ENCODE results near the gene SP110.
"Not testable (repeated sequence)": the region's sequence is repeated elsewhere in the genome, so short reads cannot be mapped to it uniquely, and the experiment has no call there.

Gene SP110

DNA sequence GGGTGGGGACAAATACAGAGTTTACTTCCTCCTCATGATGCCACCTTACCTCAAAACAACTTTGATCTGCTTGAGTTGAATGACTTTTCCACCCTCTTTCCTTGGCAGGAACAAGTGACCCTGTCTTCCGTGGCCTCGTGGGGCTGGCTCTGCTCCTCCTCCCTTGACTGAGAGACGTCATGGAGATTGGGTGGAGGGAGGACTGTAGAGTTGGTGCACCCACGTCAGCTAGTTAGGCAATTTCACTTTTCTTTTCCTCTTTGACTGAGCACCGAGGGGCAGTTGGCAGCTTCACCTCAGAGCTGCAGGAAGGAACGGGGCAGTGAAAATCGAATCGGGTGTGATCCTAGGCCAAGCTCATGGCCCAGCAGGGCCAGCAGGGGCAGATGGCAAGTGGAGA is 5.7 kb upstream of the SP110 start, which contains the start of gene SP140:
Gene SP140, plus strand, starts transcription at position 251 of the 400 bp plus-strand sequence. Its CDS starts 109 bp downstream, at position 360.
- peak; percentile 32 to 64 for DNase-seq (ENCODE audit: low read depth in 1 of 2, low spot score in 1 of 2)

DNA sequence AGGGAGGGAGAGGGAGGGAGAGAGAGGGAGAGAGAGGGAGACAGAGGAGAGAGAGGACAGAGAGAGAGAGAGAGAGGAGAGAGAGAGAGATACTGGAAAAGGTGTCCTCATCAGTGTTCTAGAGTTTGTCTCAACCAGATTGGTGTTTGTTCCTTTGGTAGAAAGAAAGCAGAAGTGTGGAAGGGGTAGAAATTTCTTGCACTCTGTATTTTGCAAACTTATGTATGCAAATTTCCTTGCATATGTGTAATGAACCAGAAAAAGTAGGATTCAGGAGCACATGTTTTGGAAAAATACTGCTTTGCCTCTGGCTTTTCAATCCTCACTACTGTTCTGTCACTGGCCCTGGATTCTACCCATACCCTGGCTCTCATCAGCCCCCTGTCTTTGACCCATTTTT is 4.7 kb upstream of the SP110 start:
- DNase-seq (ENCODE audit: low read depth in 1 of 2, low spot score in 1 of 2): no peak

DNA sequence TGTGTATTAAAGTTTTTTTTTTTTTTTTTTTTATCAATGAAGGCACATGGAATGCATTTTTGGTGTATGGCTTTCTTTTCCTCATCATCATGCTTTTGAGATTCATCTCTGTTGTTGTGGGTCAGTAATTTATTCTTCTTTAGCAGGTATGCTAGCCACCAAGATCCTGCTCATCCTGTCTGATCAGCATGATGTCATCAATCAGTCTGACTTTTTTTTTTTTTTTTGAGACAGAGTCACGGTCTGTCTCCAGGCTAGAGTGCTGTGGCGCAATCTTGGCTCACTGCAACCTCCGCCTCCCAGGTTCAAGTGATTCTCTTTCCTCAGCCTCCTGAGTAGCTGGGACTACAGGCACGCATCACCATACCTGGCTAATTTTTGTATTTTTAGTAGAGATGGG is 3.0 kb upstream of the SP110 start:
- DNase-seq (ENCODE audit: low read depth in 1 of 2, low spot score in 1 of 2): not testable (repeated sequence)

DNA sequence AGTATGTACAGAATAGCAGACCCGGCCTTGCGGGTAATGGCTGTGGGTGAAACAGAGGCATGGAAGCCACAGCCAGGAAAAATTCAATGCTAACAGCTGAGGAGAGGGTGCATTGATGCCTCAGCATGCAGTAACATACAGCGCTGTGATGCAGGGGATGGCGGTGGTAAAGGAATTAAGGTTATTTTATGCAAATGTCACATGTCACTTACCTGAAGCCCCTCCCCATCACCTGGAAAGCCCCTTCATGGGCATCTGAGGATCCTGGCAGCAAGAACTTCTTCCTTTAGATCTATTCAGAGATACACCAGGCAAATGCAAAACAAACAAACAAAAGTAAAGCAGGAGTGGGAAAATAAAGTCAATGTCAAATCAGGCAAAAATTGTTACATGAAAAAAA is 1.7 kb upstream of the SP110 start:
- DNase-seq (ENCODE audit: low read depth in 1 of 2, low spot score in 1 of 2): no peak

- no peak for DNase-seq (ENCODE audit: low read depth in 1 of 2, low spot score in 1 of 2)
Measured at GRCh38 chr2:230220347-230220969, 674 bp upstream of the SP110 start.

DNA sequence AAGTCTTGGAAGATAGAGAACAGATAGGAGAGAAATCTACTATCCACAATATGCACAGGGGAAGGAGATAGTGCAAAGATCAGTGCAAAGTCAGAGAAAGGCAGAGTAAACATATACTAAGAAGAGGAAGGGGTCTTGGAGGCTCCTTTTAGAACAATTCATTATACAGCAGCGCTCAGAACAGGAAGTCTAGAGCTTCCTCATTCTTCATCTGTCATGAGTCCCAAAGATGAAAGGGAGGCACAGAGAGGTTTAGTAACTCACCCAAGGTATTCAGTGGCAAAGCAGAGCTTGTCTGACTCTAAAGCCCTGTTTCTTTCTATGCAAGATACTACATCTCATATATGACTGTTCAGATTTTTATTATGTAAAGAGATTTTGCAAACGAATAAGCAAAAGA is 1.4 kb downstream of the SP110 start:
- no peak for DNase-seq (ENCODE audit: low read depth in 1 of 2, low spot score in 1 of 2)

- no peak for DNase-seq (ENCODE audit: low read depth in 1 of 2, low spot score in 1 of 2)
Measured at GRCh38 chr2:230217424-230217823, 2.4 kb downstream of the SP110 start.

DNA sequence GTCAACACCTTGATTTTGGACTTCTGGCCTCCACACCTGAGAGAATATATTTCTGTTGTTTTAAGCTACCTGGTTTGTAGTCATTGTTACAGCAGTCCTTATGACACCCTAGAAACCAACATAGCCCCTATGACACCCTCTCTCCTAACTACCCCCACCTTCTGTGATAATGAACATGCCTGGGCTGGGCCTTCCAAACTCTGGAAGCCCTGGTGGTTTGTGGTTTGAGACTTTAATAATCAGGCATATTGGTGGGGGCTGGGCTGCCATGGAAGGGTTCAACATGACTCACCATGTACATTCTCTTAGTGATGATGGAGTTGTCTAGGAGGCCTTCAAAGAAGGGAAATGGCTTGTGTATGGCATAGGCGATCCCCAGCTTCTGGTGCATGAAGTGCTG is 3.3 kb downstream of the SP110 start:
- no peak for DNase-seq (ENCODE audit: low read depth in 1 of 2, low spot score in 1 of 2)

- no peak for DNase-seq (ENCODE audit: low read depth in 1 of 2, low spot score in 1 of 2)
Measured at GRCh38 chr2:230209422-230210051, 10.2 kb downstream of the SP110 start.

DNA sequence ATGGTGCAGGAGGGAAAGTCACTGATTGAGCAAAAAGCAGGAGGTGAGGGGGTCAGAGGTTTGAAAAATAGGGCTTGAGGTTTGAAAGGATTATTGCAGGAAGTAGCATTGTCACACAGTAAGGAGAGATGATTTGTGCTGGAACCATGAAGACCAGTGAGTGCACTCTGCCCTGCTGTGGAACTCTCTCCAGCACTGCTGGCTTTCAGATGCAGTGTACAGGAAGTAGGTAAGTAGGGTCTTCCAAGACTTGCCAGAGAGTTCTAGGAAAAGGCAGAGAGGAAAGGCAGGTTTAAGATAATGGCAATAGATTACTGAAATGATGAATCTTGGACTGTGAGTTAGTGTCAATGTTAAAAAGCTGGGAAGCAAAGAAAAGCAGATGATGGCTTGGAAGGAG is 11.2 kb downstream of the SP110 start:
- no peak for DNase-seq (ENCODE audit: low read depth in 1 of 2, low spot score in 1 of 2)

DNA sequence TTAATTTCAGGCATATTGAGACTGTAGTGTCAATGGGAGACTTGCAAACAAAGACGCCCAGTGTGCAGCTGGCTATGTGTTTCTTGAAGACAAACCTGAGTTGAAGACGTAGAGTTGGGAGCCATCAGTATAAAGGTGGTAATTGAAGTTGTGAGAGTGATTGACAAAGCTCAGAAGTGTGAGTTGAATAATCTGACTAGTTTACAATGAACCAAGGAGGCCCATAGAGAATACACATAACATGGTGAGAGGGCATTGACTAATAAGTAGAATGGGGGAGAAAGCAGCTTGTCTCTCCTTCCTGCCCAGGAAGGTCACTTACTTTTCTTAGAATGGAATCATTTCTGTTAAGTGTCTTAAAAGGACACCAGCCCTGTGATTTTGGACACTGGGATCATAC is 14.1 kb downstream of the SP110 start:
- no peak for DNase-seq (ENCODE audit: low read depth in 1 of 2, low spot score in 1 of 2)

DNA sequence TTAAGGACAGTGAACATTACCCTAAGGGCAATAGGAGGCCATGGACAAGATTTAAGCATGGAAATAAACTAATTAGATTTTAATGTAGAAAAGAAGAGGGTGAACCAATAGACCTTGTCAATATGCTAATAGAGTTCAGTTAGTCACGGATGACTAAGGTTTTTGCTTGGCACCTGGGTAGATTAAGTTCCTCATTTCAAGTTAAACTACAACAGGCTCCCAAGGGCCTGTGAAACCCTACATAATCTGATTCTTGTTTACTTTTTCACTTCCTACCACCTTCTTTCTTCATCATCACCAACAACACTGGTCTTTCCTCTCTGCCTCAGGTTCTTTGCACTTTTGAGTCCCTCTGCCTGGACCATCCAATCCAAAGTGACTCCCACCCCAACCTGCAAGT is 14.8 kb downstream of the SP110 start:
- DNase-seq (ENCODE audit: low read depth in 1 of 2, low spot score in 1 of 2): no peak

DNA sequence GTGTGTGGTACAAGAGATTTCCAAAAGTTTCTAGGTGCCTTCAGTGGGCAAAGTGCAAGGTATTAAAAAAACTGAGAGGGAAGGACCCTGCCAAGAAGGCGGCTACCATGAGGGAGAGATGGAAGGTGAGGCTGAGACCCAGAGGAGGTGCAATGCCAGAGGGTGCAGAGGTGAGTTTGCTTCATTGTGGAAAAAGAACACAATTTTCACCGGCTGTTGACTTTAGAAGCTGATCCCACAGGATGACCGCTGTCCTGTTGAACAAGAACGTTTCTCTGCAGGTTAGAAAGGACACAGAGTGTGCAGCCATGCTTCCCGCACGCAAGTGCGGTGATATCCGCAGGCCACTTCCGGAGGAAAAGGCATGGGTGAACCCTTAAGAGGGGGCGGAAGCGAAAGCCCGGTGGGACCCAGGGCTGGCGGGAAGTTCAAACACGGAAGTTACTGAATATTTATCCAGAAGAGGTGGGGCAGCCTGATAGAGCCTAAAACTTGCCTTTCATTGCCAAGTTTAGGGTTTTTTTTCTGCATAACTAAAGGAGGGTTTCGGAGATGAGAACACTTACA is 16.6 kb downstream of the SP110 start:
- no peak for DNase-seq (ENCODE audit: low read depth in 1 of 2, low spot score in 1 of 2)

DNA sequence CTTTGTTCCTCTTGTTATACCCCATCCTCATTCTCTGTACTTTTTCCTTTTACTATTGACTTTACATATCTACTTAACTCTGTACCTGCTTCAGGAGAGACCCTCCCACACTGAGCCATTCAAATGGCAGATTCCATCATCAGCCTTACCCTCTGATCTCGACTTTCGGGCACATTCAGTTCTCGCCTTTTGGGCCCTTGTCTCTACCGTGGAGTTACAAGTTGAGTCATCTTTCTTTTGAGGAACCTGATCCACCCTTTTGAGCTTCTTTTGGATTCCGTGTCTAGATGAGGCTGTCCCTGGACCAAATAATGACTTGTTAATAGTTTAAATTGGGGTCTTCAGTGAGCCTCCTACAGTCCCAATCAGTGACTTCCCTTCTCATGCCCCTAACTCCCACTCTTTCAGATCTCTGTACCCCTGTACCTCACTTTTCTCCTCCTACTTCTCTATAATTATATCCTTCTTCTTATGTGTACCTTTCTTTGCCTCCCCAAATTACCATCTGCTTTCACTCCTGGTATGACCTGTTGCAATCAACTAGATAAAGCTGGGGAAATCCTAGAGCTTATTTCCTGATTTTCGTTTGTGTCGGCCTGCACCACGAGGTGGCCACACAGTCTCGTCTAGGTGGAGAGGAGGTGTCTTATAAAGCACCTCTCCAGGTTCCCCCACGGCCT is 17.2 kb downstream of the SP110 start:
- DNase-seq (ENCODE audit: low read depth in 1 of 2, low spot score in 1 of 2): no peak

GRCh38 chr2:230184727-230185578 is 34.8 kb downstream of the SP110 start:
- no peak for DNase-seq (ENCODE audit: low read depth in 1 of 2, low spot score in 1 of 2)

GRCh38 chr2:230181195-230181594 is 38.6 kb downstream of the SP110 start:
- DNase-seq (ENCODE audit: low read depth in 1 of 2, low spot score in 1 of 2): no peak

GRCh38 chr2:230179907-230180306 is 39.9 kb downstream of the SP110 start:
- DNase-seq (ENCODE audit: low read depth in 1 of 2, low spot score in 1 of 2): no peak

GRCh38 chr2:230178546-230179485 is 41.0 kb downstream of the SP110 start:
- DNase-seq (ENCODE audit: low read depth in 1 of 2, low spot score in 1 of 2): no peak

DNA sequence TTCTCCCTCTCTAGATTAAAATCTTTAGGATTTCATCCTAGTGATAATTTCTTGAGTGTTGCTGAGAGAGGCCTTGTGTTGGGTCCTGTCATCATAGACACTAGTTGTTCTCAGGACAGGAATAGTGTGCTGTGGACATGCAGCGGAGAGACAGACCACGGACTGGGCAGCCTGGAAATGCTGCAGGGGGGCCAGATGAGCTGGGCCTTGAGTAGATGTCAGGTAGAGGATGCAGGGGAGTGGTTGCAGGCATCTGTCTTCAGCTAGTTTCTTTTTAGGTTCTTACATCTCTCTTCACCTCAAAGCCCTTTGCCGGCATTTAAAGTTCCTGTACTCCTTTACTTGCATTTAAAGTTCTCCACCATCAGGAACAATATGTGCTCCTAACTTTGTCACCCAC is 42.8 kb downstream of the SP110 start:
- no peak for DNase-seq (ENCODE audit: low read depth in 1 of 2, low spot score in 1 of 2)

GRCh38 chr2:230174466-230174865 is 45.3 kb downstream of the SP110 start:
- no peak for DNase-seq (ENCODE audit: low read depth in 1 of 2, low spot score in 1 of 2)
